ENCODE data around the gene KREMEN2. TPM values are rescaled to one million over a fixed set of nuclear protein-coding genes. Genes with fewer than 3 reads are reported as not detected.

KREMEN2 gene
- total RNA-seq, 1 experiment from 2014 or later, result 8.4 TPM

DNA sequence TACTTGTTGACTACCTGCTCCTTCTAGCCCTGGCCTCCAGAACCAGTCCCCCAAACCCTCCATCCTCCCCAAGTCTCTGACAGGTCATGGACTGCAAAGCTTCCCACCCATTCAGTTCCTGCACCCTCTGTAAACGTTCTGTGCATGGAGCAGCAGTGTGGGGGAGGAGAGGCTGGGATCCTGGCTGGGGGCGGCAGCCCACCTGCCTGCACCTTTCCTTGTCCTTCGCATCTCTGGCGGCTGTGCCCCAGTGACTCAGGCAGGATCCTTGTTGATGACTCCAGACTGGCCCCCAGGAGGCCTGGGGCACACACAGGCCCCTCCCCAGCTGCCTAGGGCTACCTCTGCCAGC, 17.8 kb downstream of the KREMEN2 start:
- no peak overlapping the region for H3K4me2 ChIP-seq
- no peaks in the 10 kb centered on the region for H3K36me3 ChIP-seq (ENCODE audit: low read depth)
- intact Hi-C loops (cut with micrococcal nuclease; ENCODE audit: unreplicated experiment), result loop anchor here (2.0 kb wide), 2 partner anchors 17 to 41 kb away; partner anchors contain the start of genes HCFC1R1 and KREMEN2
- H4K20me1 ChIP-seq (ENCODE audit: insufficient read depth), result no peaks in the 10 kb centered on the region; the same call in 1 of the 2 replicates
- ChIA-PET CTCF (interaction anchor here (0.6 kb wide), 1 partner anchor 12 kb away, joined by 9 read pairs; no protein-coding TSS in a partner anchor), POLR2A (ENCODE audit: unreplicated experiment) (interaction anchor here (0.5 to 0.8 kb wide), 4 partner anchors 14 to 66 kb away, joined by 3 to 4 read pairs (median 3); no protein-coding TSS in a partner anchor)
- no peaks in the 10 kb centered on the region for H3K27me3 ChIP-seq (ENCODE audit: insufficient read depth, low read depth)
- peaks cover 22% of the 10 kb centered on the region for H3K4me1 ChIP-seq (replicated peaks; ENCODE audit: insufficient read depth)
- peaks cover 10% of the 10 kb centered on the region for H3K79me2 ChIP-seq (ENCODE audit: low read depth)
- no peak overlapping the region for H3K4me3 ChIP-seq
- TF ChIP-seq, protein P1, sequence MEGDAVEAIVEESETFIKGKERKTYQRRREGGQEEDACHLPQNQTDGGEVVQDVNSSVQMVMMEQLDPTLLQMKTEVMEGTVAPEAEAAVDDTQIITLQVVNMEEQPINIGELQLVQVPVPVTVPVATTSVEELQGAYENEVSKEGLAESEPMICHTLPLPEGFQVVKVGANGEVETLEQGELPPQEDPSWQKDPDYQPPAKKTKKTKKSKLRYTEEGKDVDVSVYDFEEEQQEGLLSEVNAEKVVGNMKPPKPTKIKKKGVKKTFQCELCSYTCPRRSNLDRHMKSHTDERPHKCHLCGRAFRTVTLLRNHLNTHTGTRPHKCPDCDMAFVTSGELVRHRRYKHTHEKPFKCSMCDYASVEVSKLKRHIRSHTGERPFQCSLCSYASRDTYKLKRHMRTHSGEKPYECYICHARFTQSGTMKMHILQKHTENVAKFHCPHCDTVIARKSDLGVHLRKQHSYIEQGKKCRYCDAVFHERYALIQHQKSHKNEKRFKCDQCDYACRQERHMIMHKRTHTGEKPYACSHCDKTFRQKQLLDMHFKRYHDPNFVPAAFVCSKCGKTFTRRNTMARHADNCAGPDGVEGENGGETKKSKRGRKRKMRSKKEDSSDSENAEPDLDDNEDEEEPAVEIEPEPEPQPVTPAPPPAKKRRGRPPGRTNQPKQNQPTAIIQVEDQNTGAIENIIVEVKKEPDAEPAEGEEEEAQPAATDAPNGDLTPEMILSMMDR (conservative IDR thresholded peaks at IDR 0.05), result no peak
- no peak for TF ChIP-seq EZH2 (IDR thresholded peaks at IDR 0.05; ENCODE audit: low read depth)
- H2AFZ ChIP-seq, result no peak overlapping the region
- H3F3A ChIP-seq (ENCODE audit: insufficient read depth, low read depth), result peaks cover 32% of the 10 kb centered on the region; the same call in 1 of the 2 replicates
- no peaks in the 10 kb centered on the region for H3K9me3 ChIP-seq (ENCODE audit: insufficient read depth, low read depth)
- BruUV-seq (replicated peaks), result no TSS peak
- H3K9me2 ChIP-seq (ENCODE audit: insufficient read depth), result no peaks in the 10 kb centered on the region
- no peak for DNase-seq
- no peak overlapping the region for H3K27ac ChIP-seq

DNA sequence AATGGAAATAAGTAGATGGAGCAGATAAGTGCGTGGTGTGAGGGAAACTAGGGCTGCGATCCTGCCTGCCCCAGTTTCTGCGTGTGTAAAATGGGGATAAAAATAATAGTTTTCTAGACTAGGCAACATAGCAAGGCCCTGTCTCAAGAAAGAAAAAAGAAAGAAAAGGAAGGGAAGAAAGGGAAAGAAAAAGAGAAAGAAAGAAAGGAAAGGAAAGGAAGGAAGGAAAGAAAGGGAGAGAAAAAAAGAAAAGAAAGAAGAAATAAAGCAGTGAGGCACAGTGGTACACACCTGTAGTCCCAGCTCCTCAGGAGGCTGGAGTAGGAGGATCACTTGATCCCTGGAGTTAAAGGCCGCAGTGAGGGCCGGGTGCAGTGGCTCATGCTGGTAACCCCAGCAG, 18.3 kb downstream of the KREMEN2 start:
- CTCF ChIA-PET, result no interaction called here
- Histone ChIP-seq H3K79me2 (ENCODE audit: low read depth) (peaks cover 10% of the 10 kb centered on the region), H3K4me3 (no peak overlapping the region), H2AFZ (no peak overlapping the region), H3K27me3 (ENCODE audit: insufficient read depth, low read depth) (no peaks in the 10 kb centered on the region), H3K9me3 (ENCODE audit: insufficient read depth, low read depth) (no peaks in the 10 kb centered on the region), H3K4me1 (replicated peaks; ENCODE audit: insufficient read depth) (peaks cover 22% of the 10 kb centered on the region), H3K27ac (no peak overlapping the region), H3K9me2 (ENCODE audit: insufficient read depth) (no peaks in the 10 kb centered on the region), H4K20me1 (ENCODE audit: insufficient read depth) (no peaks in the 10 kb centered on the region), H3F3A (ENCODE audit: insufficient read depth, low read depth) (peaks cover 32% of the 10 kb centered on the region; the same call in 1 of the 2 replicates), H3K36me3 (ENCODE audit: low read depth) (no peaks in the 10 kb centered on the region), H3K4me2 (no peak overlapping the region)
- intact Hi-C loops (cut with micrococcal nuclease; ENCODE audit: unreplicated experiment), result loop anchor here (2.0 kb wide), 1 partner anchor 18 kb away; the partner anchor contains the start of gene KREMEN2
- no TSS peak for BruUV-seq (replicated peaks)
- TF ChIP-seq, protein P1 (conservative IDR thresholded peaks at IDR 0.05), result no peak
- no peak for TF ChIP-seq EZH2 (IDR thresholded peaks at IDR 0.05; ENCODE audit: low read depth)
- no peak for DNase-seq
- POLR2A ChIA-PET (ENCODE audit: unreplicated experiment), result interaction anchor here (0.5 kb wide), 1 partner anchor 50 kb away, joined by 3 read pairs; no protein-coding TSS in a partner anchor

DNA sequence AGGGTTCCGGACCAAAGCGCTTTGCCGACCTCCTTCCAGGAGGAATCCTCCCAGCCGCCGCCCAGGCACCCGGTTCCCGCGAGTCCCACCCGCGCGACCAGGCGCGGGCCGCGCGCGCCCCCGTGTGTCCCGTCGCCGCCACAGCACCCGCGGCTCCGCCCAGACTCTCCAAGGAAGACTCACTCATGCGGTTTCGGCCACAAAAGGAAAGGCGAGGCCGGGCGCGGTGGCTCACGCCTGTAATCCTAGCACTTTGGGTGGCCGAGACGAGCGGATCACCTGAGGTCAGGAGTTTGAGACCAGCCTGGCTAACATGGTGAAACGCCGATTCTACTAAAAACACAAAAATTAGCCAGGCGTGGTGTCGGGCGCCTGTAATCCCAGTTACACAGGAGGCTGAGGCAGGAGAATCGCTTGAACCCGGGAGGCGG, 19.6 kb downstream of the KREMEN2 start:
- H3K27me3 ChIP-seq (ENCODE audit: insufficient read depth, low read depth), result no peaks in the 10 kb centered on the region
- no peaks in the 10 kb centered on the region for H3K9me3 ChIP-seq (ENCODE audit: insufficient read depth, low read depth)
- BruUV-seq (replicated peaks), result no TSS peak
- H3K4me2 ChIP-seq, result peak overlapping the region; percentile 71
- peaks cover 22% of the 10 kb centered on the region for H3K4me1 ChIP-seq (replicated peaks; ENCODE audit: insufficient read depth)
- H3F3A ChIP-seq (ENCODE audit: insufficient read depth, low read depth), result peaks cover 32% of the 10 kb centered on the region; the same call in 1 of the 2 replicates
- intact Hi-C loops (cut with micrococcal nuclease; ENCODE audit: unreplicated experiment), result loop anchor here (1.0 to 2.0 kb wide), 4 partner anchors 19 to 56 kb away; partner anchors contain the start of gene KREMEN2
- H3K27ac ChIP-seq, result no peak overlapping the region
- H4K20me1 ChIP-seq (ENCODE audit: insufficient read depth), result no peaks in the 10 kb centered on the region
- no peaks in the 10 kb centered on the region for H3K9me2 ChIP-seq (ENCODE audit: insufficient read depth)
- H2AFZ ChIP-seq, result no peak overlapping the region
- H3K79me2 ChIP-seq (ENCODE audit: low read depth), result peaks cover 10% of the 10 kb centered on the region
- ChIA-PET POLR2A (ENCODE audit: unreplicated experiment) (no interaction called here), CTCF (interaction anchor here (1.1 kb wide), 1 partner anchor 9 kb away, joined by 3 read pairs; no protein-coding TSS in a partner anchor)
- peak overlapping the region; percentile 46; the same call in 1 of the 2 replicates for H3K4me3 ChIP-seq
- H3K36me3 ChIP-seq (ENCODE audit: low read depth), result no peaks in the 10 kb centered on the region
- no peak for TF ChIP-seq EZH2 (IDR thresholded peaks at IDR 0.05; ENCODE audit: low read depth)
- TF ChIP-seq, protein P1 (conservative IDR thresholded peaks at IDR 0.05), result peak; percentile 88
- peak; percentile 66 to 91 for DNase-seq

Measured in PC-9 (cell line).